HG02571 (cell line): ENCODE data around the gene KCNMA1.

Source experiments
- ATAC-seq: cut with Tn5 transposase; IDR thresholded peaks from one replicate; pipeline ENCODE4 v1.9.1; 2021; ENCODE audit warnings: mild to moderate bottlenecking, moderate library complexity; ENCODE audit not compliant: unreplicated experiment

The KCNMA1 gene

DNA sequence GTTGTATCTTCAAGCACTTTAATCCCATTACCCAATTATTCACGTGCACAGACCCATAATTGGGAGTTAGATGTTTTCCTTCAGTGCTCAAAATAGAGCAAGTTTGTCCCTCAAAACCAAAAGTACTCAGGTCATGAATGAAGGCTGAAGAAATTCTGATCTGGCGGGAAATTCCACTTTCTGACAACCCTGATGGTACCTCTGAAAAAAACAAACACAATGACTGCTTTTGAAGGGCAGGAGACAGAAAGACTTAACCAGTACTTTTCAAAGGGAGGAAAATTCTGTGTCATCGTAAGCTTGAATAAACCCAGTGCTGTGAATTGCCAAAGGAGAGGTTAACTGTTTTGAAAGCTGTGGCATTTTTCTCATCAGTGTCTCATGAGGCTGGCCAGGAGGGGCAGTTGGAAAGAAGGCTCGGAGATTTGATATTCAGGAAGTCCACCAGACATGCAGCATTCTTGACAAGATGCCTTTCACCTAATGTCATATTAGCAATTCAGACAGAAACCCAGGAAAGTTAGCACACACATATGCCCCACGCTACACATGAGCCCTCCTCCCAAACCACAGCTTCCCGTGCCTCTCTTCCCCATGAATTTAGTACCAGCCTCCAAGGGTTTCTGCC lies 347.0 kb downstream of the KCNMA1 start:
- no peak for ATAC-seq

DNA sequence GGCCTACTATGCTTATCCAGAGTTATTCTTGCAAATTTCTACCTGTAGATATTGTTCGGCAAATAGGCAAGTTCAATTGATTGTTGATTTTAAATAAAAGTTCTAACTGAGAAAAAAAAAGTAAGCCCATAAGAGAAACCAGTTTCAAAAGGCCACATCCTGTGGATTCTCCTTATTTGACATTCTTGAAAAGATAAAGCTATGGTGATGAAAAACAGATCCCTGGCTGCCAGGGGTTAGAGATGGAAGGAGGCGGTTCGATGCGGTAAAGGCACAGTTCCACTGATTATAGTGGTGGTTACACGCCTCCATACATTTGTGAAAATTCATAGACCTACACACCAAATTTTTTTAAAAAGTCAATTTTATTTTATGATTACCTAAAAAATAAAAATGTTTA lies 347.8 kb downstream of the KCNMA1 start:
- no peak for ATAC-seq

- ATAC-seq: no peak
Measured at GRCh38 chr10:77289027-77289501, 348.5 kb downstream of the KCNMA1 start.

GRCh38 chr10:77287647-77288120 lies 349.9 kb downstream of the KCNMA1 start:
- ATAC-seq: no peak

GRCh38 chr10:77286531-77287508 lies 350.8 kb downstream of the KCNMA1 start:
- no peak for ATAC-seq

- no peak for ATAC-seq
Measured at GRCh38 chr10:77285529-77286182, 352.0 kb downstream of the KCNMA1 start.

- no peak for ATAC-seq
Measured at GRCh38 chr10:77284797-77285196, 352.8 kb downstream of the KCNMA1 start.

- ATAC-seq: no peak
Measured at GRCh38 chr10:77283326-77283725, 354.3 kb downstream of the KCNMA1 start.

- ATAC-seq: no peak
Measured at GRCh38 chr10:77282163-77282562, 355.4 kb downstream of the KCNMA1 start.

DNA sequence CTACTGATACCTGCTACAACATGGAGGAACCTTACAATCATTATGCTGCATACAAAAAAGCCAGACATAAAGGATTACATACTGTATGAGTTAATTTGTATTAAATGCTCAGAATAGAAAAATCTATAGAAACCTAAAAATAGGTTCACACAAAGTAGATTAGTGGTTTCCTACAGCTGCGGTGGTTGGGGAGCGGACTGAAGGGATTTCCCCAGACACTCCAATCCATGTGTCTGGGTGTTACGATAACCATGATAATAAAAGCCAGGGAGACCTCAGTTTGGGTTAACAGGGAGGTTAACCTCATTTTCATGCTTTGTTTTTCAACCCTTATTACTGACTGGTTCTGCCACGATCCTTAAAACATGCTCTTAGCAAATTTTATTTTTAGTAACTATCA lies 355.9 kb downstream of the KCNMA1 start:
- ATAC-seq: no peak

DNA sequence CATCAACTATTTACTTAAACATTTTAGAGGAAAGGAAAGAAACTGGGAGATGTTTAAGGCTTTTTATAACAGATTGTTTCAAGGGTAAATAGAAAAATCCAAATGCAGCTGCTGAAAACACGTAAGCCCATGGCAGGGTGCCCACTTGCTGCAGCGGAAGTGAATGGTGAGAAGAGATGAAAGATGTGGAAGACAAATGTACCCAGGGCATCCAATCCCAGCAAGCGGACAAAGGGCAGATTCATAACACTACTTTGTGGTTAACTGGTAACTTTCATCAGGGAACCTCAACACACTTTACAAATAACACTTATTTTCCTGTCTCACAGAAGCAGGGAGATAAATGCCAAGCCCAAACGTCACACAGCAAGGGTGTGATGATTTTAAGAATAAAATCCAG lies 358.4 kb downstream of the KCNMA1 start:
- no peak for ATAC-seq

GRCh38 chr10:77274046-77274795 lies 363.4 kb downstream of the KCNMA1 start:
- ATAC-seq: no peak

DNA sequence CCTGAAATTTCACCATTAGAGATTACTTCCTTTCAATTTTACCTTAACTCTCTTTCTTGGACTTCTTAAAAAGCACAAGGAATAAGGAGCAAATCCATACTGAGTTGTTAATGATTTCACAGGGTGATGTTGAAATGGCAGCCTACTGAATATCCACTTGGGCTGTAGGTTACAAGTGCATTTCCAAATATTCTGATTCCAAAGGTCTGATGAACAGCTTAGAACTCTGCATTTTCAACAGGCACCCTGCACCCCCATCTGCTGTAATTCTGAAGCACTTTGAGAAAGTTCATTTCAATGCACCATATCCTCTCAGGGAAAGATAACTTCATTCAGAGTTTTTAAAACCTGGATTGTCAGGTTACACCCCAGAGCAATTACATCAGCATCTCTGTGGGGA lies 368.4 kb downstream of the KCNMA1 start:
- ATAC-seq: no peak

- ATAC-seq: no peak
Measured at GRCh38 chr10:77268721-77269120, 368.9 kb downstream of the KCNMA1 start.

GRCh38 chr10:77267703-77268675 lies 369.6 kb downstream of the KCNMA1 start:
- ATAC-seq: no peak

GRCh38 chr10:77266242-77266641 lies 371.4 kb downstream of the KCNMA1 start:
- no peak for ATAC-seq

DNA sequence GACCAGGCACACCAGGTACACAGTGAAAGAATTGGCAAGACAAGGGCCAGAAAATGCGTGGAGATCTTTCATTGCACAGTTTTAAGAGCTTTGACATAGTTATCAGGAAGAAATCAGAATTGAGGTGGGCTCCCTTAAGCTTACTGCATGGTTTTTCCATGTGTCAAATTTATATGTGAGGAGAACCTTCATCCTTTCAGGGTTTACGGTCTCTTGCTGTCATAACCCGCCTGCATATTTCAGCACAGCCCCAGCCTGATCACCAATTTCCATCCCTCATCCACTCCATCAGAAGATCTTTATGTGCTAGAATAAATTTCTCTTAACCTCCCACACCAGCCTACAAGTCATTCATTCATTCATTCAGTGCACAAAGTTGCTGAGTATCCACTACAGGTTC lies 373.1 kb downstream of the KCNMA1 start:
- no peak for ATAC-seq

GRCh38 chr10:77264107-77264506 lies 373.5 kb downstream of the KCNMA1 start:
- ATAC-seq: no peak

DNA sequence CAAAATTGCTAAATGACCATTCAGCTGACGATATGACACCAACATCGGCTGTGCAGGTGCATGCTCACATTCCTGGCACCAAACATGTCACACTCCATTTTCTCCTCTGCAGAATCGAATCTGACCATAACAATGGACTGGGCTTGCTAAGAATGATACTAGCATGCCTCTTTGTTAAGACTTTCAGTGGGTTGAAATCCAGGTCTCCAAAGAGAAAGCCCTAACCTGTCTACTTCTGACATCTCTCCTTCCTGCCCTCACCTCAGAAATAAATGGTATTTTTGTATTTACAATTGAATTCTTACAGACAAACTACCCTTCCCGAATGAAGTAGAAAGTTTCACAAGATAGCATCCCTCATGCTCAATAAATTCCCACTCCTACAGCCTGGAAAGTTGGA lies 373.9 kb downstream of the KCNMA1 start:
- no peak for ATAC-seq

DNA sequence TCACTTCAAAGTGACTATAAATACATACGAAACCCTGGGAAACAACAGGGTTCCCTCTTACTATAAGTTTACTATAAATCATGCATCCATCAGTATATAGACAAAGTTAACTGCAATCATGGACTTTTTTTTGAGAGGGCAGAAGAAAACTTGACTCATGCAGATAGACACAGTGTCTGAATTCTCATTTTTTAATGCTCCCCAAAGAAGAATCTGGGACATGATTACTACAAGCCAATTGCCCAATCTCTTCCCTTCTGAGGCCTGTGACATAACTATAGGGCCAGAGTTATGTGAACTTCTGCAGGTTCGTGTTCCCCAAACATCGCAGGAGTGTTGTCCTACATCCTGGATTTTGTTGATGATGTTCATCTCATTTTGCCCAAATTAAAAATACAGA lies 376.5 kb downstream of the KCNMA1 start:
- no peak for ATAC-seq
